Sciatic nerve (tissue), 2 donors: Measurements from ENCODE around the gene ASPSCR1. TPM values are rescaled to one million over a fixed set of nuclear protein-coding genes. Genes with fewer than 3 reads are reported as not detected.
A peak's percentile ranks its signal among the peaks of the same experiment; 100 is the strongest.

Experiments used
- ATAC-seq: fragments of 200-7000 bp; cut with Tn5 transposase; one replicate; pipeline ENCODE4 v1.9.1; 2020; ENCODE audit warnings: mild to moderate bottlenecking, moderate library complexity
- DNase-seq: peaks from one replicate; pipeline ENCODE4 v3.0.0-alpha.2; 2020; ENCODE audit warnings: low spot score
- intact Hi-C: fragments of 100-400 bp; cut with DNase I; formaldehyde crosslinking; loops from one replicate; pipeline ENCODE4 v1.14.2; 2022
- total RNA-seq: library from RNA; stranded (reverse); fragmentation: NEBNext Ultra II Directional; extraction: Animal tissue kit (Norgen Biotek cat#: 25700); gene quantifications from one replicate; pipeline ENCODE4 v1.2.1, GENCODE V29; 2021
- donor health status: DM: no; HTN: no; CAD: no.
- donor health status: DM: no; HTN: no; CAD: no.

ASPSCR1 gene
- total RNA-seq, 1 donor from 2014 or later = 32.5 TPM

GRCh38 chr17:82018152-82018988 is 40.9 kb downstream of the ASPSCR1 start:
- ATAC-seq (no peak), DNase-seq (no peak)
- intact Hi-C loops = no loop called here

DNA sequence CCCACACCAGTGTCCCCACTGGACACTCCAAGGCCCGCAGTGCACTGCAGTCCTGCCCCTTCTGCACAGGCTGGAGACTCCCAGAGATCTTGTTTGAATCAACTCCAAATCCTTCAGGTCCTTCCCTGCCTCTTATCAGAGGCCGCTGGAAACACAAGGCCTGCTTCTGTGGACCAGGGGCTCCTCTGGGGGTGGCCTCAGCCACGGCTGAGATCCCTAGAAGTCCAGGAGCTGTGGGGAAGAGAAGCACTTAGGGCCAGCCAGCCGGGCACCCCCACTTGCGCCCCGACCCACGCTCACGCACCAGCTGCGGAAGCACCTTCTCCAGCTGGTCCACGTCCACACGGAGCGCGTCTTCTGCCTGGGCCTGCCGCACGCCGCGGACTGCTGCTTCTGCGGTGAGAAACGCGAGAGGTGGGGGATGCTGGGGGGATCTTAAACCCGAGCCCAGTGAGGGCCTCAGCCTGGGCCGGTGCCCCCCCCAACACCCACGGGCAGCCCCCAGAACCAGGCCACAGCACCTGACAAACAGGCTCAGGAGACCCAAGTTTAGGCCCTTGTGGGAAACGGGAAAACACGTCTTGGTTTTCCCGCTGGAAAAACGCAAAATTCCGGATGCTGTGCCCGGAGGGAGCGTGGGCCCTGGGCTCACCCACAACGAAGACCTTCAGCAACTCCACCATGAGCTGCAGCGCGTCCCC is 41.7 kb downstream of the ASPSCR1 start:
- no peak for ATAC-seq
- intact Hi-C loops = no loop called here
- no peak for DNase-seq

- no peak for ATAC-seq
- DNase-seq = no peak
- intact Hi-C loops = loop anchor here (1.0 kb wide), 1 partner anchor 61 kb away; no protein-coding TSS in a partner anchor
Measured at GRCh38 chr17:82019690-82020571, 42.5 kb downstream of the ASPSCR1 start.

- intact Hi-C loops = loop anchor here (1.0 kb wide), 1 partner anchor 61 kb away; no protein-coding TSS in a partner anchor
- ATAC-seq = no peak
- no peak for DNase-seq
Measured at GRCh38 chr17:82020572-82021106, 43.2 kb downstream of the ASPSCR1 start.

DNA sequence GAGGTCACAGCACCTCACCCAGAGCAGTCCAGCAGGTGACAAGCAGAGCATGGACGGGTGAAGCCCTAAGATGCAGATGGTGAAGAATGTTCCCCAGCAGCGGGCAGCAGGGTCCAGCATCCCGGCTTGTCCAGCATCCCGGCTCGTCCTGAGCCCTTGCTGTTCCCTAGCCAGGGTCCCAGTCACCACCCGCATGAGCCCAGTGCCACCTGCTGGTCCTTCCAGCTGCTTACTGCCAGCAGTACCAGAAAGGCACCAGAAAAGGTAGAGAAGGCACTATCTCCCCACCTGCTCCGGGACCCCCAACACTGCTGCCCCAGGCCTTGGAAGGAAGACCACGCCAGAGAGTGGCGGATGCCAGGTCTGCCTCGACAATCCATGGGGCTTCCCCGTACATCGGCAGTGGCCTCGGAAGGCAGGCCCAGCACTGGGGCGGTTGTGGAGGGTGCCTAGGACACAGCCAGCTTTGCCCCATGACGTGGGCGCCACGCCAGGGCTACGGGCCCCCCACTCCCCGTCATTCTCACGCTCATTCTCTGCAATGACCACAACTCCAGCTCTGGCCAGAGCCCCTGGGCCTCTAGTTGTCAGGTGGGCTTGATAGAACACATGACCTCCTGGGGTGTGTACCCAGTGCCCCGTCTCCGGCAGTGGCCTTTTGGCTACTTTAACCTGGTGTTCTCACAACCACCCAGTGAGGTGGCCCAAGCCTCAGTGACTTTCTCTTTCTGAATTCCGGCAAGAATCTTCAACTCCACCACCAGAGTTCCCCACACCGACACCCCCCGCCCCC is 43.9 kb downstream of the ASPSCR1 start:
- ATAC-seq = peak; percentile 28
- DNase-seq = peak; percentile 85
- intact Hi-C loops = no loop called here

DNA sequence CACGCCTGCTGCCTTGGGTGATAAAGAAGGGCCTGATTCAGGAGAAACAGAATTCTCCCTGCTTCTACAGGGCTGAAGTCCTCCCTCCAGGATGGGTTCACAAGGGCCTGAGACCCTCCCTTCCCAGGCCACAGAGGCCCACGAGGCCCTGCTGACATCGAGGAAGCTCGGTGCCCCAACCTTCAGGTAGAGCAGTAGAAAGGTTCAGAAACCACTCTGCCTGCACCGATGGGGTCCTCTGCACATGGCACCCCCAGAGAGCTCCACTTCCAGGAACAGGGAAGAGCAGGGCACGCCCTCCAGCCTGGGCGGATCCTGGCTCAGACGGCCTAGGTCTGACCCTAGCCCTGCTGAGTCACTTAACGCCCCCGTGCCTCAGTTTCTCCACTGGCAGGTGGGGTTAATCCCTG is 44.5 kb downstream of the ASPSCR1 start:
- intact Hi-C loops = no loop called here
- ATAC-seq = no peak

GRCh38 chr17:82022310-82022980 is 45.0 kb downstream of the ASPSCR1 start, which contains the start of gene CENPX:
CENPX (minus strand) TSS chr17:82022878; CDS start chr17:82022861, 17 bp downstream.
- ATAC-seq (no peak), DNase-seq (no peak)
- intact Hi-C loops = no loop called here

More for the DNA sequence above, 44.5 kb downstream of the ASPSCR1 start:
- DNase-seq = no peak

DNA sequence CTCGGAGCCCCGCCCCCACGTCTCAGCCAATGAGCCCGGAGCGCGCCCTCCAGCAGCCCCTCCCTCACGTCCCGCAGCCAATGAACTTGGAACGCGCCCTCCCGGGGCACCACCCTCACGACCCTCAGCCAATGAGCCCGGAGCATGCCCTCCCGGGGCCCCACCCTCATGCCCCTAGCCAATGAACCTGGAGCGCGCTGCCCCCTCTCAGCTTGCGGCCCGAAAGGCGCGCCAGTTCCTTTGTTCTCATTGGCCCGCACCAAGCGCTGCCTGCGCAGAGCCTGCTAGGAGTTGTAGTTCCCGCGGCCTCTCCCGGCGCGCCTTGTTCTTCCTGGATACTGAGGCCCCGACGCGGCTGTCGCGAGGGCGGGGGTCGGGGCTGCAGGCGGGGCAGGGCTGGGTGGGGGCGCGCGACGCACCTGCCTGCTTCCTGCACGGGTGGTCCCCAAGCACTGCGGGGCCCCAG is 45.6 kb downstream of the ASPSCR1 start, which contains the start of gene LRRC45:
TSS of gene LRRC45 (plus strand) at position 325 of the 466 bp plus-strand sequence. CDS start 339 bp downstream, outside the sequence.
- DNase-seq (peak; percentile 100), ATAC-seq (peak; percentile 98)
- intact Hi-C loops = no loop called here

- intact Hi-C loops = no loop called here
- no peak for DNase-seq
- ATAC-seq = no peak
Measured at GRCh38 chr17:82023447-82024241, 46.2 kb downstream of the ASPSCR1 start.

- intact Hi-C loops = no loop called here
- ATAC-seq (no peak), DNase-seq (no peak)
Measured at GRCh38 chr17:82024859-82025258, 47.4 kb downstream of the ASPSCR1 start.

DNA sequence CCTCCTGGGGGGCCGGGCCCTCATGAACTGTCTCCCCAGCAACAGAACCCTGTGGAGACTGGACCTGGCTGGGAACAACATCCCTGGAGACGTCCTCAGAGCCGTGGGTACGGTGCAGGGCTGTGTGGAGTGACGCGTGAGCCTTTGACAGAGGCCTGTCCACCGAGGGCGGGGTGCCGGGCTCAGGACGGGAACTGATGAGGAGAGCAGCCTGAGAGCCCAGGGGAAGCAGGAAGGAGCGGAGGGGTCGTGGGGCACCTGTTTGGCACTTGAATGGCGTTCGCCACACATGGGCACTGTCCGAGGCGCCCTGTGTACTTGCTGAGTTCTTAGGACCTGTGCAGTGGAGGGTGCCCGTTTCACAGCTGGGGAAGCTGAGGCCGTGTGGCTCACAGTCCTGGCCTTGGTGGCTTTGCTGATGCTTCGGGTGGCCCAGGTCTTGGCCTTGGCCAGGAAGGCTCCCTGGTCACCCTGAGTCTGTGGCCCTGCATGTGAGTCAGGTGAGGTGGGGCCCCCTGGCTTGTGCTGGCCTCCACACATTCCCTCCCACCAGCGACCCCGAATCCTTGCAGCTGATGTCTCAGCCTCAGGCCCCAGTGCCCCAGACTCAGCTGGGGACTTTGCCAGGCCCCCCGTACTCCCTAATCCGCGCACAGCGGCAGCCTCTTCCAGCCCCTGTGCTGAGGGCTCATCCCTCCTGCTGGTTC is 48.1 kb downstream of the ASPSCR1 start:
- intact Hi-C loops = no loop called here
- ATAC-seq (no peak), DNase-seq (no peak)

DNA sequence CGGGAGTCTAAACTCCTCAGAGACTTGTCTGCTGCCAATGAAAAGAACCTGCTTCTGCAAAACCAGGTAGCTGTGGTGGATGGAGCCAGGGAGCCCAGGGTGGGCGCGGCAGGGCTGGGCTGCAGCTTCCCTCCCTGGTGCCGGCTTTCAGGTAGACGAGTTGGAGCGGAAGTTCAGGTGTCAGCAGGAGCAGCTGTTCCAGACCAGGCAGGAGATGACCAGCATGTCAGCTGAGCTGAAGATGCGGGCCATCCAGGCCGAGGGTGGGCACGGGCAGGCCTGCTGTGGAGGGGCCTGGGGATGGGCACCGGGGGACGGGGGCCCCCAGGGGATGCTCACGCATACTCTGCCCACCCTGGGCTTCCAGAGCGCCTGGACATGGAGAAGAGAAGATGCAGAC is 50.8 kb downstream of the ASPSCR1 start:
- ATAC-seq (no peak), DNase-seq (no peak)
- intact Hi-C loops = loop anchor here (2.0 kb wide), 1 partner anchor 129 kb away; no protein-coding TSS in a partner anchor

DNA sequence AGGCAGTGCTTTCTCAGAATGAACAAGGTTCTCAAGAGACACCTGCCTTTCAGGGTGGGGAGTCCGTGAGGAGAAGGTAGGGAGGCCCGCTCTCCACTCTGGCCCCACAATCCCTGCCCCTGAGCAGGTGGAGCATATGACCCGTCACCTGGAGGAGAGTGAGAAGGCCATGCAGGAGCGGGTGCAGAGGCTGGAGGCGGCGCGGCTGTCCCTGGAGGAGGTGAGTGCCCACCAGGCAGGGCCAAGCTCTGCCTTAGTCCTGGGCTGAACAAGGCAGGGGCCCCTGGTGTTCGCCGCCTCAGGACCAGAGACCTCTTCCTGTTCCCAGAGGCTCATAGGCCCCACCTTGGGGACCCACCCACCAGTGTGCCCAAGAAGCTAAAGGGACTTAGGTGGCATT is 51.5 kb downstream of the ASPSCR1 start:
- ATAC-seq = no peak
- intact Hi-C loops = loop anchor here (2.0 kb wide), 1 partner anchor 128 kb away; no protein-coding TSS in a partner anchor
- no peak for DNase-seq

- no peak for DNase-seq
- no peak for ATAC-seq
- intact Hi-C loops = loop anchor here (2.0 kb wide), 1 partner anchor 127 kb away; no protein-coding TSS in a partner anchor
Measured at GRCh38 chr17:82029391-82029790, 52.0 kb downstream of the ASPSCR1 start.

DNA sequence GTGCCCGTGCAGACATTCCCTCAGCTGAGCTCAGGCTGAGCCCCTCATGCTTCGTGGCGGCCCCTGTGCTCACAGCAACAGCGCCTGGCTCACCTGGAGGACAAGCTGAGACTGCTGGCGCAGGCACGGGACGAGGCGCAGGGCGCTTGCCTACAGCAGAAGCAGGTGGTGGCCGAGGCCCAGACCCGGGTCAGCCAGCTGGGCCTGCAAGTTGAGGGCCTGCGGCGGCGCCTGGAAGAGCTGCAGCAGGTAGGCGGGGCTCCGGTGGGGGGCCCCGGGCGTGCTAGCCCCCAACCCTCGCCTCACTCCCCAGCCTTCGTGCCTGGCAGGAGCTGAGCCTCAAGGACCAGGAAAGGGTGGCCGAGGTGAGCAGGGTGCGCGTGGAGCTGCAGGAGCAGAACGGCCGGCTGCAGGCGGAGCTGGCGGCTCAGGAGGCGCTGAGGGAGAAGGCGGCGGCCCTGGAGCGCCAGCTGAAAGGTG is 52.6 kb downstream of the ASPSCR1 start:
- intact Hi-C loops = loop anchor here (2.0 to 10.0 kb wide), 2 partner anchors 55 to 127 kb away; no protein-coding TSS in a partner anchor
- no peak for DNase-seq
- no peak for ATAC-seq
